Neural progenitor cell (in vitro differentiated cells): ENCODE results near the gene PMFBP1.

Experiments
- EZH2 ChIP-seq: fragments of 200-600 bp; sonication (generic); IDR thresholded peaks from 2 replicates; pipeline ENCODE4 v1.6.1; 2017; ENCODE audit warnings: antibody characterized with exemption, mild to moderate bottlenecking, moderate library complexity
- EZH2phosphoT487 ChIP-seq: fragments of 200-600 bp; sonication (generic); IDR thresholded peaks from 2 replicates; pipeline ENCODE4 v1.6.1; 2017; ENCODE audit warnings: antibody characterized with exemption
- TF ChIP-seq, protein P1 (sequence below): fragments of 200-600 bp; sonication (generic); IDR thresholded peaks from 2 replicates; pipeline ENCODE4 v1.5.1; 2017; ENCODE audit warnings: antibody characterized with exemption, mild to moderate bottlenecking

- TF ChIP-seq, protein P1, sequence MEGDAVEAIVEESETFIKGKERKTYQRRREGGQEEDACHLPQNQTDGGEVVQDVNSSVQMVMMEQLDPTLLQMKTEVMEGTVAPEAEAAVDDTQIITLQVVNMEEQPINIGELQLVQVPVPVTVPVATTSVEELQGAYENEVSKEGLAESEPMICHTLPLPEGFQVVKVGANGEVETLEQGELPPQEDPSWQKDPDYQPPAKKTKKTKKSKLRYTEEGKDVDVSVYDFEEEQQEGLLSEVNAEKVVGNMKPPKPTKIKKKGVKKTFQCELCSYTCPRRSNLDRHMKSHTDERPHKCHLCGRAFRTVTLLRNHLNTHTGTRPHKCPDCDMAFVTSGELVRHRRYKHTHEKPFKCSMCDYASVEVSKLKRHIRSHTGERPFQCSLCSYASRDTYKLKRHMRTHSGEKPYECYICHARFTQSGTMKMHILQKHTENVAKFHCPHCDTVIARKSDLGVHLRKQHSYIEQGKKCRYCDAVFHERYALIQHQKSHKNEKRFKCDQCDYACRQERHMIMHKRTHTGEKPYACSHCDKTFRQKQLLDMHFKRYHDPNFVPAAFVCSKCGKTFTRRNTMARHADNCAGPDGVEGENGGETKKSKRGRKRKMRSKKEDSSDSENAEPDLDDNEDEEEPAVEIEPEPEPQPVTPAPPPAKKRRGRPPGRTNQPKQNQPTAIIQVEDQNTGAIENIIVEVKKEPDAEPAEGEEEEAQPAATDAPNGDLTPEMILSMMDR, result no peak
- no peak for TF ChIP-seq EZH2
- no peak for TF ChIP-seq EZH2phosphoT487
Measured at GRCh38 chr16:72094266-72094610, 77.7 kb downstream of the PMFBP1 start.
